Cardiac muscle cell (in vitro differentiated cells and primary cell): Measurements from ENCODE around the gene ANXA3. TPM values are rescaled to one million over a fixed set of nuclear protein-coding genes. Genes with fewer than 3 reads are reported as not detected.
A peak's percentile ranks its signal among the peaks of the same experiment; 100 is the strongest.

Experiments used
- DNase-seq, 2 donors: peaks; one replicate each; pipeline versions ENCODE4 v3.0.0 to v3.0.0-alpha.2; 2010 to 2017; ENCODE audit warnings: low read depth in 1 of 2, low spot score in 1 of 2
- H3K27ac ChIP-seq: fragments of 200-600 bp; sonication (generic); 2 replicates; pipeline ENCODE4 v1.5.1; 2016
- H3K27me3 ChIP-seq: fragments of 200-600 bp; sonication (generic); 2 replicates; pipeline ENCODE4 v1.6.0; 2016; ENCODE audit warnings: control low read depth
- H3K36me3 ChIP-seq: fragments of 200-600 bp; sonication (generic); 2 replicates; pipeline ENCODE4 v1.5.1; 2016; ENCODE audit warnings: control low read depth
- H3K4me1 ChIP-seq: fragments of 200-600 bp; sonication (generic); 2 replicates; pipeline ENCODE4 v1.8.1; 2017; ENCODE audit warnings: low read depth, mild to moderate bottlenecking, mixed run types
- H3K4me3 ChIP-seq: fragments of 200-600 bp; sonication (generic); 2 replicates; pipeline ENCODE4 v1.5.1; 2016; ENCODE audit warnings: mild to moderate bottlenecking
- H3K9me3 ChIP-seq: fragments of 200-600 bp; sonication (generic); 2 replicates; pipeline ENCODE4 v1.5.1; 2017; ENCODE audit warnings: low read depth, mild to moderate bottlenecking, control low read depth
- CTCF ChIP-seq: IDR thresholded peaks from 2 replicates; pipeline ENCODE4 v1.5.1; 2012; ENCODE audit warnings: low read depth, mild to moderate bottlenecking, low read length
- polyA plus RNA-seq: library from polyadenylated mRNA; unstranded; fragments of >200 nt; fragmentation: Nextera tagmentation; extraction: Ambion mirVana; gene quantifications from 2 replicates; pipeline ENCODE4 v1.2.1, GENCODE V29; 2016
- total RNA-seq: library from RNA; depleted of rRNA; stranded (reverse); fragments of >200 nt; gene quantifications from 2 replicates; pipeline ENCODE4 v1.2.3, GENCODE V29; 2016

Gene ANXA3
- total and polyA plus RNA-seq, 2 experiments from 2014 or later = 18.7 to 33.3 TPM

- no peak for TF ChIP-seq CTCF
- Histone ChIP-seq H3K4me3 (no peak overlapping the region), H3K27me3 (no peaks in the 10 kb centered on the region), H3K9me3 (no peaks in the 10 kb centered on the region), H3K27ac (no peak overlapping the region), H3K36me3 (no peaks in the 10 kb centered on the region), H3K4me1 (no peaks in the 10 kb centered on the region)
- peak; percentile 40 to 59 for DNase-seq
These were observed 39.1 kb upstream of the ANXA3 start for GRCh38 chr4:78512357-78512920.

GRCh38 chr4:78513411-78513975, 38.1 kb upstream of the ANXA3 start:
- H3K4me3 ChIP-seq = no peak overlapping the region
- no peaks in the 10 kb centered on the region for H3K9me3 ChIP-seq
- H3K4me1 ChIP-seq = no peaks in the 10 kb centered on the region
- TF ChIP-seq CTCF = no peak
- DNase-seq = peak in 1 of 2 donors; percentile 15
- H3K27ac ChIP-seq = no peak overlapping the region
- H3K27me3 ChIP-seq = no peaks in the 10 kb centered on the region
- H3K36me3 ChIP-seq = no peaks in the 10 kb centered on the region

- H3K9me3 ChIP-seq = no peaks in the 10 kb centered on the region
- H3K36me3 ChIP-seq = no peaks in the 10 kb centered on the region
- peak; percentile 61 for TF ChIP-seq CTCF
- H3K27ac ChIP-seq = no peak overlapping the region
- no peak overlapping the region for H3K4me3 ChIP-seq
- DNase-seq = peak; percentile 32 to 64
- no peaks in the 10 kb centered on the region for H3K4me1 ChIP-seq
- no peaks in the 10 kb centered on the region for H3K27me3 ChIP-seq
These were observed 34.4 kb upstream of the ANXA3 start for GRCh38 chr4:78517050-78517652.

GRCh38 chr4:78518561-78518960, 33.0 kb upstream of the ANXA3 start:
- no peaks in the 10 kb centered on the region for H3K36me3 ChIP-seq

GRCh38 chr4:78519962-78520361, 31.6 kb upstream of the ANXA3 start:
- Histone ChIP-seq H3K27ac (no peak overlapping the region), H3K4me3 (no peak overlapping the region), H3K36me3 (no peaks in the 10 kb centered on the region), H3K4me1 (no peaks in the 10 kb centered on the region), H3K27me3 (no peaks in the 10 kb centered on the region), H3K9me3 (no peaks in the 10 kb centered on the region)
- no peak for DNase-seq
- no peak for TF ChIP-seq CTCF

More at GRCh38 chr4:78518561-78518960, 33.0 kb upstream of the ANXA3 start:
- Histone ChIP-seq H3K9me3 (no peaks in the 10 kb centered on the region), H3K27ac (no peak overlapping the region), H3K27me3 (no peaks in the 10 kb centered on the region), H3K4me1 (no peaks in the 10 kb centered on the region), H3K4me3 (no peak overlapping the region)
- DNase-seq = peak in 1 of 2 donors; percentile 34
- TF ChIP-seq CTCF = no peak
